GM21786 (cell line): ENCODE results near the gene SNX30.

Experiments used
- ATAC-seq: cut with Tn5 transposase; IDR thresholded peaks from one replicate; pipeline ENCODE4 v1.9.1; 2021; ENCODE audit not compliant: unreplicated experiment

SNX30 gene

DNA sequence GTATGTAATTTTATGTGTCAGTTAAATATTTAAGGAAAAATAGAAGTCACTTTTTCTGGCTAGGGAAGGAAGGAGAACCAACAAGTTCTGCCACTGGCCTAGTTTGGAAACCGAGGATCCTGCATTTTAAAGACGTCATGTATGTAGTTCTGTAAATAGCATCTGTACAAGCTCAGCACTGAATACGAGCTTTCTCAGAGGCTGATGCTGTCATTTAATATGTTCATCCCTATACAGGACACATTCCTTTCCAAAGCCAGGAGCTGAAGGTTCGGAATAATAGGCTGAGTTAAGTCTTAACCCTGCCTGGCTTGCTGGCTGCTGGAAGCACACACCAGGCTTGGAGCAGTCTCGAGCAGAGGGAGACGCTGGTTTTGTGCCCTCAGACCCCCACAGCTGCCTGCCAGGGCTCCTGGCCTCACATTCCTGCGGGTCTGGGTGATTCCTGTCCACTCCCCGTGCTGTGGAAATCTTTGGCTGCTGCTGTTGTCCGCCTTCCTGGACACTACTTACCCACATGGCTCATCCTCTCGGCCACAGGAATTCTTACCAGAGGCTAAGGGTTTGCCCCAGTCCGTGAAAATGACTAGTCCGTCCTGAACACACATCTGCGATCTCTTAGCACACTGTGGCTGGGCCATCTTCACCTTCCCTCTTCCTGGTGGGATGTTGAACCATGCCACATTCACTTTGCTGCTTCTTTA is 103.5 kb downstream of the SNX30 start:
- no peak for ATAC-seq

DNA sequence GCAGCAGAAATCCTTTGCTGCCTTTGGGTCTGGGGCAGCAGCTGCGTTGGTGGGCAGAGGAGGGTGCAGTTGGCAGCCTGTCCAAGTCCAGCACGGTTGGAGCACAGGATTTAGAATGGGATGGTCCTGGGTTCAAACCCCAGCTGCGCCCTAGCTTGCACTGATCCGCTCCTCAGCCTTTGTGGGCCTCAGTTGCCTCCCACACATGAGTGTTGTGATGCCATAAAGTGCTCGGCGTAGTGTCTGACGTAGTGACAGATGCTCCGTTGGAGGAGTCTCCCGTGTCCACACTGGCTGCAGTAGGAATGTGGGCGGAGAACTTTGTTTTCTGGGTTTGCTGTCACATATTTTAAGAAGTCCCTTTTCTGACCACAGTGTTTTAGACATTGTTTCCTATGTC is 104.1 kb downstream of the SNX30 start:
- no peak for ATAC-seq

DNA sequence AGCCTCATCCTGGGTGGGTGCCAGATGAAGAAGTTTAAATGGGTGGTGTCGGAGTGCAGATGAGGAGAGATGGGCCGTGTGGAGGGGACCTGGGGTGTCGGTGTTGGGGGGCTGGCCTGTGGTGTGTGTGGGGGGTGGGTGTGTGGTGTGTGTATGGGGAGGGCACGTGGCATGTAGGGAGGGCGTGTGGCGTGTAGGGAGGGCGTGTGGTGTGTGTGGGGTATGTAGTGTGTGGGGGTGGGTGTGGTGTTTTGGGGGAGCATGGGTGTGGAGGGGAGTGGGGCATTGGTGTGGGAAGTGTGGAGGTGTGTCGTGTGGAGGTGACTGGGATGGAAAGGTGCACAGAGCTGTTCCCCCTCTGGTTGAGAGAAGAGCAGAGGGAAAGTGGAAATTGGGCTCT is 105.6 kb downstream of the SNX30 start:
- ATAC-seq, result no peak

DNA sequence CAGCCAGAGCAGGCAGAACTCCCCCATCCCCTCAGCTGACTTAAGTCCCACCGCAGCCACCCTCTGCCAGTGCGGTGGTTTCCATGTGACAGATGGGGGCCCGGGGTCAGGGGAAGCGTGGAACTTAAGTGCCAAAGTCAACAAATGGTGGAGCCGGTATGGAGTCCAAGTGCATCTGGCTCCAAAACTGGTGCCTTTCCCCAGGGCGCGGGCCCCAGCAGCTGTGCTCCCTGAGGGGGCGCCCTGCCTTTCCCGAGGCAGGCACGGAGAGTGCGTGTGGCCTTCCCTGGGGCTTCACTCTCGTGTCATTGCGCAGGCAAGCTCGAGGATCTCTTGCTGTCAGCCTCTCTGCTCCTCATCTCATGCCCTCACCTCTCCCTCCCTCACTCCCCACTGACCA is 106.3 kb downstream of the SNX30 start:
- no peak for ATAC-seq

DNA sequence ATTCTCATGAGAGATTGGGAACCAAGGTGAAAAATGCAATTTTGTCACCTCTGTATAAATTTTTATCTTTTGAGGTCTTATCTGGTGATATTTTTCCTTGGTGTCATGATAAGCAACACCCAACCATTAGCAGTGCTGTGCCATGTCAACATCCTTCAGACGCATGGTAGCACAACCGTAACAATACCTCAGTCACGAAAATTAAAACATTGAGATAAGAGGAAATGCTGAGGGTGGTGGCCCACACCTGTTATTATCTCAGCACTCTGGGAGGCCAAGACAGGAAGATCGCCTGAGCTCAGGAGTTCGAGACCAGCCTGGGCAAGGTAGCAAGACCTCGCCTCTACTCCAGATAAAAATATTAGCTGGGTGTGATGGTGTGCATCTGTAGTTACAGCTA is 107.4 kb downstream of the SNX30 start:
- no peak for ATAC-seq

DNA sequence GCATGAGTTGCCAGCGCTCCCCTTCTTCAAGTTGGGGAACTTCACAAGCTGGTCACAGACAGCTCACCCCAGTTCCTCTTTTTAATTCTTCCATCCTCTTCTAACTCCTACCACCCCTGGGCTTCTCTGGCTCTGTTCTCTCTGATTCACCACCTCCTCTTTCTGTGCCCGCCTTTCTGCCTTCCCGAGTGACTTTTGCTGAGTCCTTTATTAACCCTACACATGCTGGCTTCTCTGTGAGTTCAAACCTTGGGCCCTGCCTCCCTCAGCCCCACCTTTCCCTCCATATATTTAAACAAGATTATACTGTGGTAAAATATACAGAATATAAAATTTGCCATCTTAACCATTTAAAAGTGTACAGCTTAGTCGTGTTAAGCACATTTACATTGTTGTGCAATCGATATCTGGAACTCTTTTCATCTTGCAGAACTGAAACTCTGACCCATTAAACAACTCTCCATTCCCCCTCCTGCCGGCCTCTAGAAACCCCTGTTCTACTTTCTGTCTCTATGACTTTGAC is 108.1 kb downstream of the SNX30 start:
- peak; percentile 54 for ATAC-seq

DNA sequence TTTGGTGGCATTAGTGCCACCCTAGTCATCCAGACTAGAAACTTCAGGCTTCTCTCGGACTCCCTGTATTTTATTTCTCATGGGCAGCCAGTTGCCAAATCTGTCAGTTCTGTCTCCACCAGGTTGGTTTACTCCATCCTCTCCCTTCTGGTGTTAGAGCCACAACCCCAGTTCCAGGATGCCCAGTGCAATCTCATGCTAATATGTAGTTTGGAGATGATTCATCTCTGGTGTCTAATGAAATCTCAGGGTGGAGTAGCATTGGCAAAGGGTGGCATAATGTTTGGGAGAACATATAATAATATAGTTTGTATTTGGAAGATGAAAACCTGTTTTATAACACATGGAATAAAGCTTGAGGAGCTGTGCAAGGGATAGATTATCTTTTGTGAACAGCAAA is 109.9 kb downstream of the SNX30 start:
- ATAC-seq, result no peak

DNA sequence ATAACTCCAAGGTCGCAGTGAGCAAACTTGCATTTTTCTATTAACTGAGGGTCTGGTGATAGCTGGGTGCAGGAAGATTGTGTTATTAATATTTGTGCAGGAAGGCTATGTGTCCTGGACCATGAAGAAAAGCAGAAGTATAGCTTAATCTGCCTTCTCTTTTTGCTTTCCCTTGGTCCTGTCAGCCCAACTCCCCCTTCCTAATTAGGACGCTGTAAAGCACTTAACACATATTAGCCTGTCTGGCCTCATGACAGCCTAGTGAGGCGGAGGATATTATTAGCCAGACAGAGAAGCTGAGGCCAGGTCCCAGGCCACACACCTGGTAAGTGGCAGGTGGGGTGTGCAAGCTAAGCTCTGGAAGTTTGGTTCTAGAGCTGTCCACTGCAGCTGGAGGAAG is 110.6 kb downstream of the SNX30 start:
- ATAC-seq, result no peak

DNA sequence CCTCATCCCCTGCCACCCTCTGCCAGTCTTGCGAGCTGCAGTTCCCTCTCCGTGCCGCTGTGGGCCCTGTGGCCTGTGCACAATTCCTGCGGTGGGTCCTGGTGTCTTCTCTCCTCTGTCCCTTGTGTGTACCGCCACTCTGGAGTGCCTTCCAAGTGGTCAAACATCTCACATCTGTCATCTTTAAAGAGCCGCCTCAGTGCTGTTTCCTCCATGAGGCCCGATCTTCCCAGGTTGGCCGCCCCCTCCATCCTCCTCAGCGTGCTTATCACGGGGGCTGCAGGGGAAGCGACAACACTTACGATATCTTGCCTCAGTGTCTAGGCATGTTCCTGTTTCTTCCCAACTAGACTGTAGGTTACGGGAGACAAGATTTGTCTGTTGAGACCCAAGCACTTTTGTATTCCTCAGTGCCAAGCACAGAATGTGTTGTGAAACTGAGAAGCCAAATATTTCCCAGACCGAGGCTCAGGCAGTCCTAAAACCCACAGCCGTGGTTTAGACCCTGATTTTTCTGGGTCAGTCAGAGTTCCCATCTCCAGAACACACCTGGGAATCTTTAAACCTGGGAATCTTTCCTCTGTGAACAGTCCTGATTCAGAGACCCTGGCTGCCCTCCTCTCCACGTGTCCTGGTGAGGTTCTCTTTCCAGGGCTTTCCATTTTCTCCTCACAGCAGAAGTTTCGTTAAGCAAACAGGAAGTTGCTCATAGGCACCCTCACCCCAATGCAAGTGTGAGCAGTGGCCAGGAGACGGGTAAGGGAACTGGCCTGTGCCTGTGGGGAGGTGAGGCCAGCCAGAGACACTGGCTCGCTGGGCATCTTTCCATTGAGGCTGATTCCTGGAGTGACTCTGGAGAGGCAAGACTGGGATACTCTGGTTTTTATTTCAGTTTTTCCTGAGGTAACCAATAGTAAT is 111.3 kb downstream of the SNX30 start:
- ATAC-seq, result no peak

DNA sequence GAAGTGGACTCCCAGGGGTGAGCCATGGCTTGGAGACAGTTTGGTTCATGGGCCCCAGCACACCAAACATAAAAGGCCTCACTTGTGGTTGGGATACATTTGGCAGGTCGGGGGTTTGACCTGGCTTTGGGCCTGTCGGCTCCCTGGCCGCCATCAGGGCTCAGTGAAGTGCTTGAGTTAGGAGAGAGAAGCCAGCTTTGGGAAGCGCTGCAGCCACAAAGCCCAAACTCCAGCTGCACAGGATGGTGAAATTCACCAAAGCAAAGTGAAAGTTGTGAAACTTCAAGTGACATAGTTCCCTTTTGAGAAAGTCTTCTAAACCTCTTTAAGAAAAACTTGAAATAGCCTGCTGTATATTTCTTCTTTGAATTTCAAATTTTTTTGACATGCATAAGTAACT is 112.7 kb downstream of the SNX30 start:
- ATAC-seq, result no peak

DNA sequence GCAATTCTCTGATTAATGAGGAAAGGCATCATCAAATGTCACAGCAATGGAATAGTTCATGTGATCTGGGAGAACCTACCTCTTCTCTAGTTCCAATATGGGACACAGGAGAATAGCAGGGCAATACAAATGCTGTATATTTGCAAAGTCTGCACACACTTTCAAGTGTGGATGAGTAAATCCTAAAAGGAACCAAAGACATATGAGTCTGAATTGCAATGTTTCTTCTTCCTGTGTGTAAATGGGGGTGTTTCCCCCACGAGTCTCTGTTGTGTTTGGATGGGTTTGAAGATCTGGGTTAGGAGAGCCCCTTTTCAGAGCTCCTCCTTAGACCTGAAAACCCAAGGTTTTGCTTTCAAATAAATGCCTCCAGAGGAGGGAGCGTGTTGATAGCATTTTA is 113.2 kb downstream of the SNX30 start:
- no peak for ATAC-seq

DNA sequence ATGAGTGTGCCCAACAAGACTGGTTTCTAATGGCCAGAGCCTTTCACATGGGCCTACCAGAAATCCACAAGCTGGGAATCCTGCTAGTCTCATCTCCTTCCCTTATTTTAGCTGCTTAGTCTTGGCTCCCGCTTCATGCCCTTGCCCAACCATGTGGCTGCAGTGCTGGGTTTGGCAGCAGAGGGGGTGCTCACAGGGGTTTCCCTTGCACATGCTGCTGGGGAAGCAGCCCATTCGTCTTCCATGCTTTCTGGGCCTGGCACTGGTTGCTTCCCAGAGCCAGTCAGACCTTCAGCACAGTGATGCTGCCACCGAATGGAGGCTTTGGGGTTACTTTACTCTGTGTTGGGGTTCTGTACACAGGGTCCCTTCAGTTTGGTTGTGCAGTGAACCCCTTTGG is 113.8 kb downstream of the SNX30 start:
- no peak for ATAC-seq

DNA sequence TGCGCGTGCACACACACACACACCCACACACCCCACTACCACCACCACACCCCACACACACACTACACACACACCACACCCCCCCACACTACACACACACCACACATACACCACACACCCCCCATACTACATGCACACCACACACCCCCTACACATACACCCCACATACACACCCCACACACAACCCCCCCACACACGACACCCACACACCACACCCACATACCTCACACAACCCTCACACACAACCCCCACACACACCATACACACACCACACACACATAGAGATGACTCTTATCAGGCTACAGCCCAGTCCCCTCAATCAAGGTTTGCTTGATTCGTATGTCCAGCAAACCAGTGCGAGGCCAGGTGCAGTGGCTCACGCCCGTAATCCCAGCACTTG is 114.4 kb downstream of the SNX30 start:
- ATAC-seq, result no peak

DNA sequence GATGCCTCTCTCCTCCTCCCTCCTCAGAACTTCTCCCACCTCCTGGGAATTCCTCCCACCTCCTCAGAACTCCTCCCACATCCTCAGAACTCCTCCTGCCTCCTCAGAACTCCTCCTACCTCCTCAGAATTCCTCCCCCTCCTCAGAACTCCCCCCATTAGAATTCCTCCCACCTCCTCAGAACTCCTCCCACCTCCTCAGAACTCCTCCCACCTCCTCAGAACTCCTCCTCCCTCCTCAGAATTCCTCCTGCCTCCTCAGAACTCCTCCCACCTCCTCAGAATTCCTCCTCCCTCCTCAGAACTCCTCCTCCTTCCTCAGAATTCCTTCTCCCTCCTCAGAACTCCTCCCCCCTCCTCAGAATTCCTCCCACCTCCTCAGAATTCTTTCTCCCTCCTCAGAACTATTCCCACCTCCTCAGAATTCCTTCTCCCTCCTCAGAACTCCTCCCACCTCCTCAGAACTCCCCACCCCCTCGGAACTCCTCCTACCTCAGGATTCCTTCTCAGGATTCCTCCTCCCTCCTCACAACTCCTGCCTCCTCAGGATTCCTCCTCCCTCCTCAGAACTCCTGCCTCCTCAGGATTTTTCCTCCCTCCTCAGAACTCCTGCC is 116.2 kb downstream of the SNX30 start:
- ATAC-seq, result no peak

DNA sequence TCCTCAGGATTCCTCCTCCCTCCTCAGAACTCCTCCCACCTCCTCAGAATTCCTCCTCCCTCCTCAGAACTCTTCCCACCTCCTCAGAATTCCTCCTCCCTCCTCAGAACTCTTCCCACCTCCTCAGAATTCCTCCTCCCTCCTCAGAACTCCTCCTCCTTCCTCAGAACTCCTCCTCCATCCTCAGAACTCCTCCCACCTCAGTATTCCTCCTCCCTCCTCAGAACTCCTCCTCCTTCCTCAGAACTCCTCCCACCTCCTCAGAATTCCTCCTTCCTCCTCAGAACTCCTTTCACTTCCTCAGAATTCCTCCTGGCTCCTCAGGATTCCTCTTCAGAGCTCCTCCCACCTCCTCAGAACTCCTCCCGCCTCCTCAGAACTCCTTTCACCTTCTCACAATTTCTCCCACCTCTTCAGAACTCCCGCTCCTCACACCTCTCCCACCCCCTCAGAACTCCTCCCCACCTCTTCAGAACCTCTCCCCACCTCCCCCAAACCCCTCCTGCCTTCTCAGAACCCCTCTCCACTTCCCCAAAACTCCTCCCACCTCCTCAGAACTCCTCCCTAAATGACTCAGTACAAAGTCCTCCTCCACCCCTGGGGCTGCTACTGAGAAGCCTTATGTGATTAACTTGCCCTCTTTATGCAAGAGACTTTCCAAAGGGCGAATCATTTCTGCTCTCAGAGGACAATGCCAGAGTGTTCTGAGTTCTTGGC is 116.9 kb downstream of the SNX30 start:
- no peak for ATAC-seq

DNA sequence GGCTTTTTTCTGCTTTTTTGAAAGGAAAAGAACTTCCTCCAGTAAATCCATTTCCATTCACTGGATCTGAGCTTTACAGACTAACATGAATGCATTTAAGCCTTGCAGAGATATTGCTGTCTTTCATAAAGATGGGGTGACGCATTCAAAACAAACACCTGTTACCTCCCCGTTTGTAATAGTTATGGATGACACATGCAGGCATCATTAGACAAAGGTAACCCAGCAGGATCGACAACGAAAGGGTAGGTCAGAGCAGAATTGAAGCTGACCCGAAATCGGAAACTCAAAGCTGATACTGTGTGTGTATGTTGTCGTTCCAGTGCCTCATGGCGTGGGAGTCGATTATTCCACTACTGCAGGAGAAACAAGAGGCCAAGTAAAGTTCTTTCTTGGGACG is 117.9 kb downstream of the SNX30 start:
- no peak for ATAC-seq

DNA sequence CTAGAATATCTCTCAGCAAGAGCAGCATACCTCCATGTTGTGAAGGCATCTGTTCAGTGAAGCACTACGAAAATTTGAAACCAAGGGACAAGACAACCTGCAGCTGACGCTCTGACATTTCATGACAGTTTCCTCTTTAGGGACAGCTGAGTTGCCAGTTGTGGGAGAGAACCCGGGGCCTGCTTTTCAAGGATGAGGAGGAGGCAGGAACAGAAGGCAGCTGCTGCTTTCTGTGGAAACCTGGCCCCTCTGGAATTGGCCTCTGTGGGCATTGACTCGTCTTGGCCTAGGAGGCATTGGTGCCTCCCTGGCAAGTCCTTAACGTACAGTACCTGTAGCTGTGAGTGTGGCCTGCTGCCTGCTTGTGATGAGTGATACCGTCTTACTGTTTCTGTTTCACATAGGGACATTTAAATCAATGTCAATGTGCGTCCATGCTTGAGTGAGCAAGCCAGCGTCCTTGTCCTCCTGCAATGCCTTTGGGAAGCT is 118.5 kb downstream of the SNX30 start:
- ATAC-seq, result peak; percentile 66

DNA sequence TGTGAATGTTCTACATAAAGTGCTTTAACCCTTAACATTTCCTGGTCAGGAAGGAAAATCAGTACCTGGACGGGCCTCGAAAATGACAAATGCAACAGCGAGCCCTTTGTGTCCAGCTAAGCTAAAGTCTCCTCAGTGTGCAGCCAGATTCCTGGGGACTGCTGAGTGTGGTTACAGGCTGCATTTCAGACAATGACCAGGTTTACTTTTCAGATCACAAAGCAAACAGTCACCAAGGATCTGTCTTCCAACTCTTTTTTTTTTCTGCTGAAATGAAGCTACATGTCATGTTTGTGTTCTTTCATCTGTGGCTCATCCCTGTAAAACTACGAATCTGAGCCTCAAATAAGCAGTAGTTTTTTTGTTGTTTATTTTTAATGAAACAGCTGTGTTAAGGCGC is 119.4 kb downstream of the SNX30 start:
- no peak for ATAC-seq

DNA sequence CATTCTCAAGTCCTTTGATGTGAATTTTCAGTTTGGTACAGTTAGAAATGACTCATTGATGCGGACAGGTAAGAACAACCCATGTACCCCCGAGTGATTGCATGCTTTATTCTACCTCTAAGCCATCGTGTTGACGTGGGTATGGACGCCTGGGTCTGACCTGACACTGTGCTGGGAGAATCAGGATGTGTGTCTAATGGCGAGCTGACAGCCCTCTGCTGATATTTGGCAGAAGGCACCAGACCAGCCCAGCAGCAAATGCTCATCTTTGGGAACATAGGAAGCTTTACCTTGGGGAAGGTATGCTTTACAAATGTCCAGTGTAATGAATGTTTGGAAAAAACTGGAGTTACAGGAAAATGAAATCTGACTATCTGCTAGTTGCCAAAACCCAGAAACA is 120.0 kb downstream of the SNX30 start:
- no peak for ATAC-seq

DNA sequence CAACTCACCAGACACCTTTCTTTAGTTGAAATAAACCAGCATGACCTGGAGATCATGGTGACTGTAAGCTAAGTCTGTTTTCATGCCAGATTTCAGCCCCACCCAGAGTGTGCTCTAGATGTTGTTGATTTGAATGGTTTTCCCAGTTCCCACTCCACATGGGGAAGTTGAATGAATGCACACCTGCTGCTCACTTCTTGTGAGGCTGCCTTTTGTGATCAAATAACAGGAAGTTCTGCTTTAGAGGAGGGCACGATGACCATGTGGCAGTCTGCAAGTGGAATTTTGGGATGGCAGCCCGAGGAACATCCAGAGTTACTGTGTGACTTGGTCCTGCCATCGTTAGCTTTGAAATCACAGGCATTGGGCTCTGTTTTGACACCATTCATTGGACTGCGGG is 121.5 kb downstream of the SNX30 start:
- ATAC-seq, result no peak
